A673 (cell line): ENCODE data around the gene SLC2A4. TPM values are rescaled to one million over a fixed set of nuclear protein-coding genes. Genes with fewer than 3 reads are reported as not detected.
A peak's percentile ranks its signal among the peaks of the same experiment; 100 is the strongest.

Experiments used
- BruUV-seq: library from RNA; stranded (reverse); fragments of 400-500 nt; replicated peaks from 2 replicates; lab custom pipeline; 2021; lab: Mats Ljungman, UMichigan
- CTCF ChIA-PET: fragments of 300-600 bp; sonication (Branson Sonifier 250); formaldehyde crosslinking; loops from one replicate; lab custom pipeline; 2022; ENCODE audit warnings: antibody characterized with exemption; lab: Charles Lee
- POLR2A ChIA-PET: fragments of 300-600 bp; sonication (Branson Sonifier 250); formaldehyde crosslinking; loops from one replicate; lab custom pipeline; 2022; ENCODE audit warnings: antibody characterized with exemption; ENCODE audit not compliant: low non-redundant PET; lab: Charles Lee
- DNase-seq: peaks from one replicate; pipeline ENCODE4 v3.0.0-alpha.2; 2015; ENCODE audit warnings: low spot score
- H3K27ac ChIP-seq: fragments of 200-600 bp; sonication (generic); 2 replicates; pipeline ENCODE4 v1.5.1; 2016; ENCODE audit warnings: mixed run types, low read depth, mild to moderate bottlenecking, mixed read lengths, antibody characterized with exemption, low read length; ENCODE audit not compliant: poor library complexity, severe bottlenecking
- H3K27me3 ChIP-seq: fragments of 200-600 bp; sonication (generic); replicated peaks from 2 replicates; pipeline ENCODE4 v1.6.1; 2017; ENCODE audit warnings: mixed run types, low read depth, mild to moderate bottlenecking, mixed read lengths, antibody characterized with exemption, low read length; ENCODE audit not compliant: insufficient read depth, poor library complexity
- H3K36me3 ChIP-seq: fragments of 200-600 bp; sonication (generic); 2 replicates; pipeline ENCODE4 v1.6.1; 2016; ENCODE audit warnings: mixed run types, mild to moderate bottlenecking, mixed read lengths, antibody characterized with exemption, low read length; ENCODE audit not compliant: insufficient read depth, poor library complexity, severe bottlenecking
- H3K4me1 ChIP-seq: fragments of 200-600 bp; sonication (generic); 2 replicates; pipeline ENCODE4 v1.6.1; 2017; ENCODE audit warnings: mixed run types, mild to moderate bottlenecking, mixed read lengths, antibody characterized with exemption, low read length; ENCODE audit not compliant: insufficient read depth, poor library complexity, severe bottlenecking
- H3K4me3 ChIP-seq: fragments of 200-600 bp; sonication (generic); 2 replicates; pipeline ENCODE4 v1.5.1; 2016; ENCODE audit warnings: low read depth, mixed run types, mild to moderate bottlenecking, mixed read lengths, low read length; ENCODE audit not compliant: poor library complexity, severe bottlenecking
- H3K9me3 ChIP-seq: fragments of 200-600 bp; sonication (generic); 2 replicates; pipeline ENCODE4 v1.6.1; 2016; ENCODE audit warnings: mixed run types, low read depth, mild to moderate bottlenecking, mixed read lengths, antibody characterized with exemption, low read length; ENCODE audit not compliant: poor library complexity, severe bottlenecking
- EZH2 ChIP-seq: fragments of 200-600 bp; sonication (generic); IDR thresholded peaks from 2 replicates; pipeline ENCODE4 v1.6.1; 2017; ENCODE audit warnings: borderline replicate concordance, low read depth, mild to moderate bottlenecking, mixed read lengths, antibody characterized with exemption, low read length; ENCODE audit not compliant: poor library complexity, severe bottlenecking
- intact Hi-C: fragments of 100-400 bp; cut with micrococcal nuclease; formaldehyde crosslinking; loops from one replicate; pipeline ENCODE4 v1.10.0; 2022; ENCODE audit not compliant: unreplicated experiment
- total RNA-seq: library from RNA; stranded (reverse); gene quantifications from 2 replicates; pipeline ENCODE4 v1.2.3, GENCODE V29; 2021
- TF ChIP-seq, protein P1 (sequence below): fragments of 300-800, 200-600 bp; sonication (generic); conservative IDR thresholded peaks from 2 replicates; pipeline ENCODE4 v1.5.1; 2017; ENCODE audit warnings: low read depth, mild to moderate bottlenecking, antibody characterized with exemption, low read length, moderate library complexity, mixed read lengths

Gene SLC2A4
- total RNA-seq, 1 experiment from 2014 or later, result 0.67 TPM

DNA sequence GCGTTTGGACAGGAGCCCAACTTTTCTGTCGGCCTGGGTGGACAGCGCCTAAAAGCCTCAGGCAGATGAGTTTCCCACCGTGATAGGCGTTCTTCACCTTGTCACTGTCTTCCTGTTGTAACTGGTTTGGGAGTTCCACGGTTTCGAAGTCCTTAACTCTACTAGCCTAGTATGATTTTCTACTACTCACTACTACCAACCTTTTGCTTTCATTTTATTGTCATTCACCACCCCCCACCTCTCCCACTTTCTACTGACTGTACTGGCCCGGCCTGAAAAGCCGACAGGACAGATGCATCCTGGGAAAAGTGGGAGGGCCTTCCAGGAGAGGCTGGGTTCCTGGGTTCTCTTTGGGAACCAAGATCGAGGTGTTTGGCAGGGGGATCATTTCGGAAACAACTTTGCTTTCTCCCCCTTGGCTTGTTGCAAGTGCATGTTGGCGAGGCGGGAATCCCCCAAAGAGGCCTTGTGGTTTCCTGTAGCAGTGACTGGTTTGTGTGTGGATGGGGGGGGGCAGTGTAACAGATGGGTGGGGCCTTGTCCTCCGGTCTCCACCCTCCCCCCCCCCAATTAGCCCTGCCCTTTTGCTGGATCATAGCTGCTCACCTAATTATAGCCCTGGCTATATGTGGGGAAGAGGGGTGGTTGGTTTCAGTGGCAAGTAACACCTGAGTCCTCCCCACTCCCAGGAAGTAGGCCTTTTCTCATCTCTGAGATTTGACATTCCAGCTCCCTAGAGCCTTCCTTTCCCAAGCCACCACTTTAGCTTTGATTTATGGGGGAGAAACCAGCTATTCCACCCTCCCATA is 27.3 kb downstream of the SLC2A4 start:
- ChIA-PET CTCF (interaction anchor here (0.6 kb wide), 1 partner anchor 66 kb away, joined by 5 read pairs; the partner anchor contains the start of gene GABARAP), POLR2A (no interaction called here)
- intact Hi-C loops, result loop anchor here (5.0 kb wide), 1 partner anchor 57 kb away; the partner anchor contains the start of genes CTDNEP1 and ELP5
- Histone ChIP-seq H3K36me3 (peaks cover 45% of the 10 kb centered on the region), H3K27ac (peak overlapping the region; percentile 99), H3K4me1 (peaks cover 23% of the 10 kb centered on the region), H3K27me3 (no peaks in the 10 kb centered on the region), H3K4me3 (peak overlapping the region; percentile 94), H3K9me3 (no peaks in the 10 kb centered on the region)
- no peak for TF ChIP-seq EZH2
- TF ChIP-seq, protein P1, sequence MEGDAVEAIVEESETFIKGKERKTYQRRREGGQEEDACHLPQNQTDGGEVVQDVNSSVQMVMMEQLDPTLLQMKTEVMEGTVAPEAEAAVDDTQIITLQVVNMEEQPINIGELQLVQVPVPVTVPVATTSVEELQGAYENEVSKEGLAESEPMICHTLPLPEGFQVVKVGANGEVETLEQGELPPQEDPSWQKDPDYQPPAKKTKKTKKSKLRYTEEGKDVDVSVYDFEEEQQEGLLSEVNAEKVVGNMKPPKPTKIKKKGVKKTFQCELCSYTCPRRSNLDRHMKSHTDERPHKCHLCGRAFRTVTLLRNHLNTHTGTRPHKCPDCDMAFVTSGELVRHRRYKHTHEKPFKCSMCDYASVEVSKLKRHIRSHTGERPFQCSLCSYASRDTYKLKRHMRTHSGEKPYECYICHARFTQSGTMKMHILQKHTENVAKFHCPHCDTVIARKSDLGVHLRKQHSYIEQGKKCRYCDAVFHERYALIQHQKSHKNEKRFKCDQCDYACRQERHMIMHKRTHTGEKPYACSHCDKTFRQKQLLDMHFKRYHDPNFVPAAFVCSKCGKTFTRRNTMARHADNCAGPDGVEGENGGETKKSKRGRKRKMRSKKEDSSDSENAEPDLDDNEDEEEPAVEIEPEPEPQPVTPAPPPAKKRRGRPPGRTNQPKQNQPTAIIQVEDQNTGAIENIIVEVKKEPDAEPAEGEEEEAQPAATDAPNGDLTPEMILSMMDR, result no peak
- DNase-seq, result peak; percentile 93
- BruUV-seq, result TSS peak; percentile 73

- TF ChIP-seq, protein P1, result no peak
- no peak for TF ChIP-seq EZH2
- no peaks in the 10 kb centered on the region for H3K27me3 ChIP-seq
- intact Hi-C loops, result loop anchor here (5.0 kb wide), 1 partner anchor 57 kb away; the partner anchor contains the start of genes CTDNEP1 and ELP5
- no peak for DNase-seq
- POLR2A ChIA-PET, result no interaction called here
- H3K27ac ChIP-seq, result peak overlapping the region; percentile 32
- BruUV-seq, result no TSS peak
- H3K9me3 ChIP-seq, result no peaks in the 10 kb centered on the region
- CTCF ChIA-PET, result interaction anchor here (0.6 kb wide), 1 partner anchor 67 kb away, joined by 5 read pairs; the partner anchor contains the start of gene GABARAP
- H3K4me1 ChIP-seq, result peaks cover 24% of the 10 kb centered on the region
- peaks cover 47% of the 10 kb centered on the region for H3K36me3 ChIP-seq
- H3K4me3 ChIP-seq, result peak overlapping the region; percentile 94
These were observed 28.1 kb downstream of the SLC2A4 start for GRCh38 chr17:7309628-7310027.

DNA sequence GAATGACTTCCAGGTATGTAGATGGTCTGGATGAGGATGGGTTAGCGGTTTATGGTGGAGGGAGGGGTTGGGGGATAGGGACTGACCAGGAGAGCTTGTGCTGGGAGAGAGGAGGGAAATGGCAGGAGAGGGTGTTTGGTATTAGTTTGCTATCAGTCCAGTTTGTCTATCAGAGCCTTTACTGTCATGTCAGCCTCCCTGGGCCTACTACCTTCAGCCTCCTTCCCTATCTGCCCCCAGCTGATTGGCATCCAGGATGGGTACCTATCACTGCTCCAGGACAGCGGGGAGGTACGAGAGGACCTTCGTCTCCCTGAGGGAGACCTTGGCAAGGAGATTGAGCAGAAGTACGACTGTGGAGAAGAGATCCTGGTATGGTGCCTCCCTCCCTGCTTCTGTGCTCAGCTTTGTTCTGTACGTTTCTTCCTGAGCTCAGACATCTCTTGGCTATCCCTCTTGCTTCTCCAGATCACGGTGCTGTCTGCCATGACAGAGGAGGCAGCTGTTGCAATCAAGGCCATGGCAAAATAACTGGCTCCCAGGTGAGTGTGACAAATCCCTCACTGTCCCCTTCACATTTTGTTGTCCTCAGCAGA is 29.7 kb downstream of the SLC2A4 start:
- no peaks in the 10 kb centered on the region for H3K27me3 ChIP-seq
- ChIA-PET POLR2A (no interaction called here), CTCF (no interaction called here)
- peaks cover 53% of the 10 kb centered on the region for H3K36me3 ChIP-seq
- TSS peak; percentile 52 for BruUV-seq
- TF ChIP-seq, protein P1, result no peak
- TF ChIP-seq EZH2, result no peak
- H3K4me3 ChIP-seq, result no peak overlapping the region
- no peak overlapping the region for H3K27ac ChIP-seq
- H3K4me1 ChIP-seq, result peaks cover 28% of the 10 kb centered on the region
- intact Hi-C loops, result no loop called here
- DNase-seq, result no peak
- H3K9me3 ChIP-seq, result no peaks in the 10 kb centered on the region
